ENCODE results near the gene RAB11FIP3.

RAB11FIP3 gene

GRCh38 chr16:529012-529575, 103.6 kb downstream of the RAB11FIP3 start:
- H4K20me1 ChIP-seq (ENCODE audit: insufficient read depth, low read length) = peaks cover 31% of the 10 kb centered on the region
- TF ChIP-seq CTCF (IDR thresholded peaks at IDR 0.05; ENCODE audit: low read depth, low read length) (no peak), EZH2phosphoT487 (IDR thresholded peaks at IDR 0.05; ENCODE audit: low read depth) (no peak)

GRCh38 chr16:530111-530817, 104.8 kb downstream of the RAB11FIP3 start:
- Histone ChIP-seq H3K4me3 (ENCODE audit: low read length) (no peak overlapping the region), H2AFZ (ENCODE audit: low read depth, low read length) (no peak overlapping the region), H3K79me2 (ENCODE audit: low read length) (peaks cover 93% of the 10 kb centered on the region), H3K4me1 (ENCODE audit: low read length) (peaks cover 20% of the 10 kb centered on the region), H3K4me2 (ENCODE audit: low read length) (no peak overlapping the region), H3K36me3 (replicated peaks; ENCODE audit: low read depth, low read length) (peaks cover 6% of the 10 kb centered on the region), H3K9me3 (ENCODE audit: insufficient read depth, low read length) (no peaks in the 10 kb centered on the region), H4K20me1 (ENCODE audit: insufficient read depth, low read length) (peaks cover 41% of the 10 kb centered on the region), H3K27ac (ENCODE audit: low read length) (no peak overlapping the region), H3K27me3 (ENCODE audit: low read depth, low read length) (no peaks in the 10 kb centered on the region), H3K9ac (ENCODE audit: low read length) (no peak overlapping the region)
- TF ChIP-seq CTCF (IDR thresholded peaks at IDR 0.05; ENCODE audit: low read depth, low read length) = no peak

More at GRCh38 chr16:529012-529575, 103.6 kb downstream of the RAB11FIP3 start:
- no peaks in the 10 kb centered on the region for H3K9me3 ChIP-seq (ENCODE audit: insufficient read depth, low read length)
- H3K27me3 ChIP-seq (ENCODE audit: low read depth, low read length) = no peaks in the 10 kb centered on the region
- H3K9ac ChIP-seq (ENCODE audit: low read length) = peak overlapping the region; percentile 92
- peak overlapping the region; percentile 88 for H3K4me2 ChIP-seq (ENCODE audit: low read length)
- peak overlapping the region; percentile 53 for H3K27ac ChIP-seq (ENCODE audit: low read length)
- H3K4me3 ChIP-seq (ENCODE audit: low read length) = peak overlapping the region; percentile 96
- no peak overlapping the region for H2AFZ ChIP-seq (ENCODE audit: low read depth, low read length)
- peaks cover 81% of the 10 kb centered on the region for H3K79me2 ChIP-seq (ENCODE audit: low read length)
- H3K4me1 ChIP-seq (ENCODE audit: low read length) = peaks cover 28% of the 10 kb centered on the region
- peaks cover 12% of the 10 kb centered on the region for H3K36me3 ChIP-seq (replicated peaks; ENCODE audit: low read depth, low read length)

GRCh38 chr16:531494-532125, 106.2 kb downstream of the RAB11FIP3 start:
- H3K36me3 ChIP-seq (replicated peaks; ENCODE audit: low read depth, low read length) = peaks cover 6% of the 10 kb centered on the region
- no peaks in the 10 kb centered on the region for H3K9me3 ChIP-seq (ENCODE audit: insufficient read depth, low read length)
- H3K4me2 ChIP-seq (ENCODE audit: low read length) = no peak overlapping the region
- no peak overlapping the region for H3K9ac ChIP-seq (ENCODE audit: low read length)
- H3K4me3 ChIP-seq (ENCODE audit: low read length) = no peak overlapping the region
- no peak overlapping the region for H3K27ac ChIP-seq (ENCODE audit: low read length)
- H4K20me1 ChIP-seq (ENCODE audit: insufficient read depth, low read length) = peaks cover 43% of the 10 kb centered on the region
- H3K4me1 ChIP-seq (ENCODE audit: low read length) = peaks cover 7% of the 10 kb centered on the region
- peaks cover 96% of the 10 kb centered on the region for H3K79me2 ChIP-seq (ENCODE audit: low read length)
- no peak overlapping the region for H2AFZ ChIP-seq (ENCODE audit: low read depth, low read length)
- no peak for TF ChIP-seq CTCF (IDR thresholded peaks at IDR 0.05; ENCODE audit: low read depth, low read length)
- TF ChIP-seq EZH2phosphoT487 (IDR thresholded peaks at IDR 0.05; ENCODE audit: low read depth) = no peak
- H3K27me3 ChIP-seq (ENCODE audit: low read depth, low read length) = no peaks in the 10 kb centered on the region

- no peak for TF ChIP-seq EZH2phosphoT487 (IDR thresholded peaks at IDR 0.05; ENCODE audit: low read depth)
- no peak for TF ChIP-seq CTCF (IDR thresholded peaks at IDR 0.05; ENCODE audit: low read depth, low read length)
- Histone ChIP-seq H3K9ac (ENCODE audit: low read length) (no peak overlapping the region), H3K4me2 (ENCODE audit: low read length) (no peak overlapping the region), H2AFZ (ENCODE audit: low read depth, low read length) (no peak overlapping the region), H3K27me3 (ENCODE audit: low read depth, low read length) (no peaks in the 10 kb centered on the region), H4K20me1 (ENCODE audit: insufficient read depth, low read length) (peaks cover 43% of the 10 kb centered on the region), H3K9me3 (ENCODE audit: insufficient read depth, low read length) (no peaks in the 10 kb centered on the region), H3K36me3 (replicated peaks; ENCODE audit: low read depth, low read length) (peaks cover 6% of the 10 kb centered on the region), H3K4me3 (ENCODE audit: low read length) (no peak overlapping the region), H3K4me1 (ENCODE audit: low read length) (peaks cover 7% of the 10 kb centered on the region), H3K27ac (ENCODE audit: low read length) (no peak overlapping the region), H3K79me2 (ENCODE audit: low read length) (peaks cover 100% of the 10 kb centered on the region)
Observed at GRCh38 chr16:533391-534123, 108.1 kb downstream of the RAB11FIP3 start.
